Progenitor cell of endocrine pancreas (in vitro differentiated cells): Measurements from ENCODE around the gene PDE11A. TPM values are rescaled to one million over a fixed set of nuclear protein-coding genes. Genes with fewer than 3 reads are reported as not detected.

Source experiments
- DNase-seq: peaks from one replicate; pipeline ENCODE4 v3.0.0; 2021; ENCODE audit warnings: low spot score; ENCODE audit not compliant: unreplicated experiment
- H3K27ac Mint-ChIP-seq: 2 replicates; pipeline ENCODE4 v1.8.0; 2021; ENCODE audit warnings: mild to moderate bottlenecking, moderate library complexity, mixed read lengths
- H3K27me3 Mint-ChIP-seq: 2 replicates; pipeline ENCODE4 v1.8.0; 2021; ENCODE audit warnings: mixed read lengths
- H3K36me3 Mint-ChIP-seq: 2 replicates; pipeline ENCODE4 v1.8.0; 2022; ENCODE audit warnings: mixed read lengths; ENCODE audit not compliant: insufficient read depth
- H3K4me1 Mint-ChIP-seq: 2 replicates; pipeline ENCODE4 v1.8.0; 2021; ENCODE audit warnings: low read depth, mixed read lengths
- H3K4me3 Mint-ChIP-seq: 2 replicates; pipeline ENCODE4 v1.8.0; 2021; ENCODE audit warnings: low read depth, mild to moderate bottlenecking, moderate library complexity, mixed read lengths
- H3K9me3 Mint-ChIP-seq: 2 replicates; pipeline ENCODE4 v1.8.0; 2021; ENCODE audit warnings: low read depth, mixed read lengths
- total RNA-seq: library from RNA; stranded (reverse); gene quantifications from 2 replicates; pipeline ENCODE4 v1.2.1, GENCODE V29; 2021
- TF ChIP-seq, protein P1 (sequence below): fragments of 200-600 bp; sonication (generic); IDR thresholded peaks from one replicate; pipeline ENCODE4 v1.5.0; 2021; ENCODE audit warnings: antibody characterized with exemption, mild to moderate bottlenecking; ENCODE audit not compliant: unreplicated experiment

PDE11A gene
- total RNA-seq, 1 donor from 2014 or later = 54.8 TPM

DNA sequence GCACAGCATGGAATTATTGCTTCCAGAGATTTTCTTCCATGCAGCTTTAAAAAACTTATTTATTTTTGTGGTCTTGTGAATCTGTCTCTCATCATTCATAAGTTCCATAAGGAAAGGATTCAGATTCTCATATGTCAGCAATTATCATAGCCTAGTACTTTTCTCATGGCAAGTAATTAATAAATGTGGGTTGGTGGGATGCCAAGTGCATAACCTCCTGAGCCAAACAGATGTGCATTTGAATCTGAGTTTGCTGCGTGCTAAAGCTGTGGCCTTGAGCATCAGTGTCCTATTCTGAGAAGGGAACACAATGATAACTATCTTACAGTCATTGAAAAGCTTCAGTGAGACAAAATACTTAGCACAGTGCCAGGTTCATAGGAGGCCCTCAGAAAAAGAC, 331.9 kb downstream of the PDE11A start:
- TF ChIP-seq, protein P1, sequence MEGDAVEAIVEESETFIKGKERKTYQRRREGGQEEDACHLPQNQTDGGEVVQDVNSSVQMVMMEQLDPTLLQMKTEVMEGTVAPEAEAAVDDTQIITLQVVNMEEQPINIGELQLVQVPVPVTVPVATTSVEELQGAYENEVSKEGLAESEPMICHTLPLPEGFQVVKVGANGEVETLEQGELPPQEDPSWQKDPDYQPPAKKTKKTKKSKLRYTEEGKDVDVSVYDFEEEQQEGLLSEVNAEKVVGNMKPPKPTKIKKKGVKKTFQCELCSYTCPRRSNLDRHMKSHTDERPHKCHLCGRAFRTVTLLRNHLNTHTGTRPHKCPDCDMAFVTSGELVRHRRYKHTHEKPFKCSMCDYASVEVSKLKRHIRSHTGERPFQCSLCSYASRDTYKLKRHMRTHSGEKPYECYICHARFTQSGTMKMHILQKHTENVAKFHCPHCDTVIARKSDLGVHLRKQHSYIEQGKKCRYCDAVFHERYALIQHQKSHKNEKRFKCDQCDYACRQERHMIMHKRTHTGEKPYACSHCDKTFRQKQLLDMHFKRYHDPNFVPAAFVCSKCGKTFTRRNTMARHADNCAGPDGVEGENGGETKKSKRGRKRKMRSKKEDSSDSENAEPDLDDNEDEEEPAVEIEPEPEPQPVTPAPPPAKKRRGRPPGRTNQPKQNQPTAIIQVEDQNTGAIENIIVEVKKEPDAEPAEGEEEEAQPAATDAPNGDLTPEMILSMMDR = no peak
- peaks cover 3% of the 10 kb centered on the region for H3K9me3 Mint-ChIP-seq
- no peak overlapping the region for H3K4me3 Mint-ChIP-seq
- no peaks in the 10 kb centered on the region for H3K27me3 Mint-ChIP-seq
- no peak overlapping the region for H3K27ac Mint-ChIP-seq
- DNase-seq = no peak
- peaks cover 6% of the 10 kb centered on the region for H3K4me1 Mint-ChIP-seq
- no peaks in the 10 kb centered on the region for H3K36me3 Mint-ChIP-seq

DNA sequence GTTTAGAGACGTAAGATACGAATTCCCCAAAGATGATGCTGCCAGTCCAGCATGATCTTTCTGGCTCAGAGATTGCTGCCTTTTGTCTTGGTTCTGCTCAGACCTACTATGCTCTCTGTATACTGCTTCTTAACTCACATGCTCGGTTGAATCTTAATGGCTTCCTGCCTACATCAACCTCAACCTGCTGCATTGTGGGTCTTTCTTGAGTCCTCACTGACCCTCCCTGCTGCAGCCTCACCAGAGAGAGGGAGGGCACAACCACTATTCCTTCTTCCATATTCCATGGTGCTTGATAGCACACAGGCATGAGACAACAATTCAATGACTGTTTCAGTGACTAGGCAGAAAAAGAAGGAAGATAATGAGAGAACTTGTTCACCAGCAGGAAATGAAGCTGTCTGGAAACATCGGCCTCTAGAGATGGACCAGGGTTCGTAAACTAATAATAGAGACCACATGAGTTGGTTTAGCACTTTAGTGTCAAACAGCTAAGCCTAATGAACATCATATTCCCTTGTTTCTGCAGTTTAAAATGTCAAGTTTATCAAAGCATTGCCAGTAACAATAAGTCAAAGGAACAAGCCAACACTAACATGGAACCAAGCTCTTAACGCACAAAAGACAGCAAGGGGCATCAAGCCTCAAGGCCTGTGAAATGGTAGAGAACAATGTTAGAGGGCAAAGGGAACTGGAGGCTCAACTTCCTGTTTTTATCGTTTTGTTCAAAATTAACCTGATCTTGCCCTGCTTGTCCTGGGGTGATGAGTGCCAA, 333.9 kb downstream of the PDE11A start:
- H3K27me3 Mint-ChIP-seq = no peaks in the 10 kb centered on the region
- peaks cover 5% of the 10 kb centered on the region for H3K4me1 Mint-ChIP-seq
- TF ChIP-seq, protein P1 = no peak
- H3K27ac Mint-ChIP-seq = no peak overlapping the region
- no peak for DNase-seq
- no peaks in the 10 kb centered on the region for H3K36me3 Mint-ChIP-seq
- H3K9me3 Mint-ChIP-seq = peaks cover 7% of the 10 kb centered on the region
- no peak overlapping the region for H3K4me3 Mint-ChIP-seq

DNA sequence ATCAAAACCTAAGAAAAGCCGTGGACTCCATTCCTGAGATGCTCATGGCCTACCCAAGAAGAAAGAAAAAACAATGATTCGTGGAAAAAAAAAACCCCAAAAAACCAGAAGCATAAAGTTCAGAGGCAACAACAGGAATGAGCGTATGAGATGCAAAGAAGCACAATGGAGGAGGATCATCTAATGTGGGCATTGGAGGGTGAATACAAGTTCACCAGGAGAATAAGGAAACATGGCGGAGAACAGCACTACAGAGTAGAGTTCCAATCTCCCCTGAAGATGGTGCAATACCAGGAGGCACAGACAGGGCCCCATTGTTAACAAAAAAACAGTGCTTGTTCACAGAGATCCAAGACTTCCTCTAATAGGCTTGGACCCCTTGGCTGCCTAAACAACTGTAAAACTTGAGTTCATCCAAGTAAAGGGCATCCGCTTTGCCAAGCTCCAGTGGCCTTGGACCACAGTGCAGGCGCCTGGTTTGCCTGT, 337.2 kb downstream of the PDE11A start:
- H3K4me3 Mint-ChIP-seq = no peak overlapping the region
- TF ChIP-seq, protein P1 = no peak
- H3K4me1 Mint-ChIP-seq = peaks cover 30% of the 10 kb centered on the region
- peaks cover 8% of the 10 kb centered on the region for H3K9me3 Mint-ChIP-seq
- DNase-seq = no peak
- H3K27me3 Mint-ChIP-seq = no peaks in the 10 kb centered on the region
- H3K27ac Mint-ChIP-seq = no peak overlapping the region
- H3K36me3 Mint-ChIP-seq = no peaks in the 10 kb centered on the region

DNA sequence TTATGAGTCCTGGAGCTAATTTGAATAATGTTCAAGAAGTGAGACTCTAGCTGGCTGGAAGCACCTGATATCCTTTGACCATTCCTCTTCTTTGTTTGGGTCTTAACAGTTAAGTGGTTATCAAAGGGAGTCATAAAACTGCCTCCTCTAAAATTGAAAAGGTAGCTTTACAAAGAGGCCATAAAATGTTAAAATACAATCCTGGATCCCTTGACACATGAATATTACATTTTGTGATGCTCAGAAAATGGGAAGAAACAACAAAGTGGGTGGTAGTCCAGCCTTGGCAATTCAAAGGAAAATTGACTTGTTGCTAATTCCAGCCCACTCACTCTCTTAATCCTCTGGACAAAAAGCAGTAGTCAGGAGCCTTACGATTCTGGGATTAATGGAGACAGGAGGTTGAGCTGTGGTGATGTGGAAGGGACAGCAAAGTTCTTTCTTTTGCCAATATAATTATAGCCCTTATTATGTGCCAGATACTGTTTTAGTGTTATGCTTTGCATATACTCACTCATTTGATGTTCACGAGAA, 339.2 kb downstream of the PDE11A start:
- peaks cover 8% of the 10 kb centered on the region for H3K9me3 Mint-ChIP-seq
- H3K4me1 Mint-ChIP-seq = peaks cover 46% of the 10 kb centered on the region
- no peaks in the 10 kb centered on the region for H3K36me3 Mint-ChIP-seq
- H3K4me3 Mint-ChIP-seq = no peak overlapping the region
- DNase-seq = no peak
- no peaks in the 10 kb centered on the region for H3K27me3 Mint-ChIP-seq
- TF ChIP-seq, protein P1 = no peak
- H3K27ac Mint-ChIP-seq = no peak overlapping the region

DNA sequence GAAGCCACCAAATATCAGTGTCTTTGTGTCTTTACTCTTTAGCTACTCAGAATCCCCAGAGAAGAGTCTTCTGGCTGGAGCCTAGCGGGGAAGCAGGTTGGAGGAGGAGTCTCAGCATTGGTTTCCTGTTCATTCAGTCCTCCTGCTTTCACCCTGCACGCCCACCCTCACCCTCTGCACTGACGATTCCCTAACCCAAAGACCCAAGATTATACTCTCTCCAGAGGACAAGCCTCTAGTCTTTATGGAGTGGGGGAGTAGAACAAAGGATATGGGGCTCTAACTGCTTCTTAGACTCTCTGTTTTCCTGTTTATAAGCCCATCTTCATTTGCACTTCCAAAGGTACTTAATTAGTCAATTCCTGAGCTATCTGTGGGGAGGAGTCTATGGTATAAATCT, 341.2 kb downstream of the PDE11A start:
- Mint-ChIP-seq H3K27ac (no peak overlapping the region), H3K27me3 (no peaks in the 10 kb centered on the region)
- TF ChIP-seq, protein P1 = no peak

More for the DNA sequence above, 341.2 kb downstream of the PDE11A start:
- H3K9me3 Mint-ChIP-seq = peaks cover 8% of the 10 kb centered on the region
- H3K4me1 Mint-ChIP-seq = peaks cover 61% of the 10 kb centered on the region
- H3K36me3 Mint-ChIP-seq = no peaks in the 10 kb centered on the region
- no peak overlapping the region for H3K4me3 Mint-ChIP-seq
- DNase-seq = no peak
